ENCODE data around the gene DNMT3A.

DNA sequence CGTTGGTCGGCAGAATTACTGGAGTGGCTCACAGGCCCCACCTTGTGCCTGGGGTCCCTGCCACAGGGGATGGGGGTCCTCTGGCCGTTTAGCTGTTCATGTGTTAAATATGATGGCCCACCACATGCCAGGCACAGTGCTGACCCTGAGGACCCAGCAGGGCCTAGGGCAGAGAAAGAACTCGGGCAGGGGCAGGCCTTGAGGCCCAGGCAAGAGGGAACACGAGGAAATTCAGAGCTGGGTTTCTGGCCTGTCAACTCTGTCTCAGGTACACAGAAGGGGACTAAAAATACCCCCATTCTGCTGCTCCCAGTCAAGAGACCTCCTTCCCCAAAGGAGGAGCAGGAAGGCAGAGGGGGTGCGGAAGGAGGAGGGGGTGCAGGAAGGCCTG lies 66.2 kb downstream of the DNMT3A start:
- TF ChIP-seq, protein P1, sequence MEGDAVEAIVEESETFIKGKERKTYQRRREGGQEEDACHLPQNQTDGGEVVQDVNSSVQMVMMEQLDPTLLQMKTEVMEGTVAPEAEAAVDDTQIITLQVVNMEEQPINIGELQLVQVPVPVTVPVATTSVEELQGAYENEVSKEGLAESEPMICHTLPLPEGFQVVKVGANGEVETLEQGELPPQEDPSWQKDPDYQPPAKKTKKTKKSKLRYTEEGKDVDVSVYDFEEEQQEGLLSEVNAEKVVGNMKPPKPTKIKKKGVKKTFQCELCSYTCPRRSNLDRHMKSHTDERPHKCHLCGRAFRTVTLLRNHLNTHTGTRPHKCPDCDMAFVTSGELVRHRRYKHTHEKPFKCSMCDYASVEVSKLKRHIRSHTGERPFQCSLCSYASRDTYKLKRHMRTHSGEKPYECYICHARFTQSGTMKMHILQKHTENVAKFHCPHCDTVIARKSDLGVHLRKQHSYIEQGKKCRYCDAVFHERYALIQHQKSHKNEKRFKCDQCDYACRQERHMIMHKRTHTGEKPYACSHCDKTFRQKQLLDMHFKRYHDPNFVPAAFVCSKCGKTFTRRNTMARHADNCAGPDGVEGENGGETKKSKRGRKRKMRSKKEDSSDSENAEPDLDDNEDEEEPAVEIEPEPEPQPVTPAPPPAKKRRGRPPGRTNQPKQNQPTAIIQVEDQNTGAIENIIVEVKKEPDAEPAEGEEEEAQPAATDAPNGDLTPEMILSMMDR (IDR thresholded peaks at IDR 0.05) = no peak
- TF ChIP-seq EP300 (IDR thresholded peaks at IDR 0.05) = no peak
